ENCODE data around the gene EPHA2. TPM values are rescaled to one million over a fixed set of nuclear protein-coding genes. Genes with fewer than 3 reads are reported as not detected.

EPHA2 gene
- total and polyA plus RNA-seq, 8 donors: 6.5 to 17.1 (median 11.0) TPM

GRCh38 chr1:16203550-16203949 is 47.7 kb upstream of the EPHA2 start:
- Histone ChIP-seq H3K4me1 (peaks cover 0 to 9% (median 0%) of the 10 kb centered on the region in 3 donors), H3K27ac (no peak overlapping the region), H3K36me3 (no peaks in the 10 kb centered on the region), H3K9me3 (no peaks in the 10 kb centered on the region), H3K4me3 (no peak overlapping the region), H3K27me3 (no peaks in the 10 kb centered on the region)
- FAIRE-seq: no peak
- ATAC-seq: no peak
- TF ChIP-seq CTCF (IDR thresholded peaks at IDR 0.05): no peak
- WGBS, 2 donors: 46 to 57% methylated on average over 3 of the region's 3 CpGs
- intact Hi-C loops (cut with DNase I): loop anchor here in 1 of 3 donors (5.0 kb wide), 1 partner anchor 39 kb away; no protein-coding TSS in a partner anchor
- no peak for DNase-seq

- ATAC-seq (no peak), DNase-seq (peak in 2 of 6 donors; percentile 7 to 13), FAIRE-seq (no peak)
- H3K36me3 ChIP-seq: no peaks in the 10 kb centered on the region
- H3K27ac ChIP-seq: no peak overlapping the region
- no peaks in the 10 kb centered on the region for H3K9me3 ChIP-seq
- H3K4me1 ChIP-seq: peaks cover 0 to 6% (median 0%) of the 10 kb centered on the region in 3 donors
- H3K4me3 ChIP-seq: no peak overlapping the region
- no peak for TF ChIP-seq CTCF (IDR thresholded peaks at IDR 0.05)
- WGBS, 2 donors: 90 to 91% methylated on average over 21 to 24 of the region's 24 CpGs
- H3K27me3 ChIP-seq: no peaks in the 10 kb centered on the region
- intact Hi-C loops (cut with DNase I): loop anchor here in 1 of 3 donors (5.0 kb wide), 1 partner anchor 40 kb away; no protein-coding TSS in a partner anchor
These were observed 46.7 kb upstream of the EPHA2 start for GRCh38 chr1:16202281-16203210.

- WGBS, 2 donors: 89 to 96% methylated on average over 4 of the region's 4 CpGs
- DNase-seq: no peak
- Histone ChIP-seq H3K36me3 (no peaks in the 10 kb centered on the region), H3K4me1 (no peaks in the 10 kb centered on the region), H3K4me3 (no peak overlapping the region), H3K27me3 (no peaks in the 10 kb centered on the region), H3K27ac (no peak overlapping the region), H3K9me3 (no peaks in the 10 kb centered on the region)
- no peak for ATAC-seq
- no peak for FAIRE-seq
- intact Hi-C loops (cut with DNase I): loop anchor here in 1 of 3 donors (5.0 kb wide), 1 partner anchor 43 kb away; no protein-coding TSS in a partner anchor
- TF ChIP-seq CTCF (IDR thresholded peaks at IDR 0.05): no peak
These were observed 43.8 kb upstream of the EPHA2 start for GRCh38 chr1:16199700-16200099.

GRCh38 chr1:16199157-16199501 is 43.3 kb upstream of the EPHA2 start:
- Histone ChIP-seq H3K9me3 (no peaks in the 10 kb centered on the region), H3K27me3 (no peaks in the 10 kb centered on the region), H3K27ac (no peak overlapping the region), H3K36me3 (no peaks in the 10 kb centered on the region), H3K4me3 (no peak overlapping the region), H3K4me1 (no peaks in the 10 kb centered on the region)
- FAIRE-seq: no peak
- ATAC-seq: no peak
- peak in 1 of 6 donors; percentile 22 for DNase-seq
- intact Hi-C loops (cut with DNase I): no loop called here
- WGBS, 2 donors: 75% methylated on average over 1 of the region's 1 CpG
- TF ChIP-seq CTCF (IDR thresholded peaks at IDR 0.05): no peak

All from pancreas (tissue), 10 donors.